Prostate gland (tissue), 2 donors: ENCODE measurements around the gene NIBAN1.

Source experiments
- POLR2A ChIP-seq: fragments of 450-650 bp; IDR thresholded peaks from one replicate; pipeline ENCODE4 v1.6.1; 2016; ENCODE audit warnings: antibody characterized with exemption, mild to moderate bottlenecking
- POLR2AphosphoS5 ChIP-seq: sonication (generic); formaldehyde crosslinking; IDR thresholded peaks from one replicate; pipeline ENCODE4 v1.6.1; 2017; ENCODE audit warnings: antibody characterized with exemption
- TF ChIP-seq, protein P1 (sequence below), 4 experiments: fragments of 200-600 bp in 2 of 4; fragments of 450-650 bp in 2 of 4; sonication (generic) in 2 of 4; IDR thresholded peaks; 1 replicate in 3 of 4; 2 replicates in 1 of 4; pipeline ENCODE4 v1.5.1; 2016 to 2019; ENCODE audit warnings: antibody characterized with exemption in 4 of 4, mild to moderate bottlenecking in 2 of 4, moderate library complexity in 2 of 4

DNA sequence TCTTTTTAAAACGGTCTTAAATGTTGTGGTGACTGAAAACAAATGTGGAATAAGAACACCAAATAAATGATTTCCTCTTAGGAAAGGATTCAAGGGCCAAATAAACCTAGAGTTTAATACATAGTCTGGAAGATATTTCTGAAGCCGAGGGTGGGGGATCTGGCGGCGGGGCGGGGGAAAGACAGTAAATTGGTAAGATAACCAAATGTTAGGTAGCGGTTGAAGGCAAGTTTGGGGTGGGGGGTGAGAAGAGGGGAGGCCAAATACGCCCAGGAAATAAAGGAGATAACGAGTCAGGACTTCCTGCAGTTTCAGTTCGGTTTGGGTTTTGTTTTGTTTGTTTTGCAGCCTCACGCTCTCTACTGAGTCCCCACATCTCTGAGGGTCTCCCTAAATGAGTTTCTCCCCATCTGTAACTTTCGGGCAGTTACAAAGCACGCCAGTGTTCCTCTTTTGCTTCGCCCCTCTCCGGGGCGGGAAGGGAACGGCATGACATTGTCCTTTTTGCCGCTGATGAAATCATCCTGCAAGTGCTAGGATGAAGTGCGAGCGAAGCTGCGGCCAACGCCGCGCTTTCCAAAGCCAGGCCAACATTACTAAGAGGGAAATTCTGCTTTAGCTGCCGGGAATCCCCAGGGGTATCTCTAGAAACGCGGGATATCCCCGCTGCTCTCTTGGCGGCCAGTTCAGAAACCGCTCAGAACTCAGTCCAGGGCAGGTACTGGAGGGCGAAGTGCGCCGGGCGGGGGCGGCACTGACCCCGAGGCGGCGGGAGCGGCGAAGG, 844 bp downstream of the NIBAN1 start:
- TF ChIP-seq, protein P1, sequence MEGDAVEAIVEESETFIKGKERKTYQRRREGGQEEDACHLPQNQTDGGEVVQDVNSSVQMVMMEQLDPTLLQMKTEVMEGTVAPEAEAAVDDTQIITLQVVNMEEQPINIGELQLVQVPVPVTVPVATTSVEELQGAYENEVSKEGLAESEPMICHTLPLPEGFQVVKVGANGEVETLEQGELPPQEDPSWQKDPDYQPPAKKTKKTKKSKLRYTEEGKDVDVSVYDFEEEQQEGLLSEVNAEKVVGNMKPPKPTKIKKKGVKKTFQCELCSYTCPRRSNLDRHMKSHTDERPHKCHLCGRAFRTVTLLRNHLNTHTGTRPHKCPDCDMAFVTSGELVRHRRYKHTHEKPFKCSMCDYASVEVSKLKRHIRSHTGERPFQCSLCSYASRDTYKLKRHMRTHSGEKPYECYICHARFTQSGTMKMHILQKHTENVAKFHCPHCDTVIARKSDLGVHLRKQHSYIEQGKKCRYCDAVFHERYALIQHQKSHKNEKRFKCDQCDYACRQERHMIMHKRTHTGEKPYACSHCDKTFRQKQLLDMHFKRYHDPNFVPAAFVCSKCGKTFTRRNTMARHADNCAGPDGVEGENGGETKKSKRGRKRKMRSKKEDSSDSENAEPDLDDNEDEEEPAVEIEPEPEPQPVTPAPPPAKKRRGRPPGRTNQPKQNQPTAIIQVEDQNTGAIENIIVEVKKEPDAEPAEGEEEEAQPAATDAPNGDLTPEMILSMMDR (IDR thresholded peaks at IDR 0.05): peak in 1 of 4 experiments; percentile 4
- TF ChIP-seq POLR2A (no peak), POLR2AphosphoS5 (no peak)
